Caco-2 (cell line): ENCODE results near the gene CRB1. TPM values are rescaled to one million over a fixed set of nuclear protein-coding genes. Genes with fewer than 3 reads are reported as not detected.

Source experiments
- BruUV-seq: library from RNA; stranded (reverse); fragments of 400-500 nt; replicated peaks from 2 replicates; lab custom pipeline; 2021; lab: Mats Ljungman, UMichigan
- CTCF ChIA-PET: fragments of 300-600 bp; sonication (Branson Sonifier 250); formaldehyde crosslinking; loops from one replicate; lab custom pipeline; 2022; ENCODE audit warnings: antibody characterized with exemption; lab: Charles Lee
- POLR2A ChIA-PET: fragments of 300-600 bp; sonication (Branson Sonifier 250); formaldehyde crosslinking; loops from one replicate; lab custom pipeline; 2022; ENCODE audit warnings: antibody characterized with exemption; lab: Charles Lee
- DNase-seq, 2 experiments: peaks; one replicate each; pipeline versions ENCODE4 v3.0.0 to v3.0.0-alpha.2; 2020 to 2022
- H3K27me3 ChIP-seq: replicated peaks from 2 replicates; pipeline ENCODE4 v1.6.0; 2011; ENCODE audit warnings: low read length; ENCODE audit not compliant: control insufficient read depth, insufficient read depth
- H3K36me3 ChIP-seq: 2 replicates; pipeline ENCODE4 v1.5.1; 2011; ENCODE audit warnings: low read length; ENCODE audit not compliant: control insufficient read depth, insufficient read depth
- H3K4me1 ChIP-seq: fragments of 250-450 bp; sonication (Bioruptor Pico); 2 replicates; pipeline ENCODE4 v1.5.1; 2020; ENCODE audit warnings: mild to moderate bottlenecking
- H3K4me3 ChIP-seq: 2 replicates; pipeline ENCODE4 v1.5.1; 2011; ENCODE audit warnings: low read depth, mild to moderate bottlenecking, control low read depth, low read length
- H3K9me3 ChIP-seq: fragments of 250-450 bp; sonication (Bioruptor Pico); 2 replicates; pipeline ENCODE4 v1.5.1; 2020; ENCODE audit warnings: mild to moderate bottlenecking, moderate library complexity
- H3K27ac Mint-ChIP-seq: one replicate; pipeline ENCODE4 v1.8.0; 2022; ENCODE audit warnings: mixed read lengths; ENCODE audit not compliant: unreplicated experiment
- H3K27me3 Mint-ChIP-seq: one replicate; pipeline ENCODE4 v1.8.0; 2022; ENCODE audit warnings: mixed read lengths; ENCODE audit not compliant: insufficient read depth, unreplicated experiment
- H3K36me3 Mint-ChIP-seq: one replicate; pipeline ENCODE4 v1.8.0; 2022; ENCODE audit warnings: mild to moderate bottlenecking, mixed read lengths; ENCODE audit not compliant: insufficient read depth, unreplicated experiment
- H3K4me1 Mint-ChIP-seq: one replicate; pipeline ENCODE4 v1.8.0; 2022; ENCODE audit warnings: low read depth, mixed read lengths; ENCODE audit not compliant: unreplicated experiment
- H3K4me3 Mint-ChIP-seq: one replicate; pipeline ENCODE4 v1.8.0; 2022; ENCODE audit warnings: mild to moderate bottlenecking, moderate library complexity, mixed read lengths; ENCODE audit not compliant: unreplicated experiment
- H3K9me3 Mint-ChIP-seq: one replicate; pipeline ENCODE4 v1.8.0; 2022; ENCODE audit warnings: mixed read lengths; ENCODE audit not compliant: unreplicated experiment
- CTCF ChIP-seq, 2 experiments: fragments of 200-600 bp in 1 of 2; IDR thresholded peaks; 1 replicate in 1 of 2; 2 replicates in 1 of 2; pipeline versions ENCODE4 v1.5.1 to v1.8.0; 2011 to 2022; ENCODE audit warnings: antibody characterized with exemption in 1 of 2, control low read depth in 1 of 2, inconsistent platforms in 1 of 2, low read depth in 1 of 2, low read length in 1 of 2, mild to moderate bottlenecking in 1 of 2, moderate library complexity in 1 of 2; ENCODE audit not compliant: insufficient read depth in 1 of 2, severe bottlenecking in 1 of 2, unreplicated experiment in 1 of 2
- intact Hi-C: fragments of 100-400 bp; cut with micrococcal nuclease; formaldehyde crosslinking; loops from one replicate; pipeline ENCODE4 v1.10.0; 2022; ENCODE audit not compliant: unreplicated experiment
- total RNA-seq: library from RNA; stranded (reverse); gene quantifications from 2 replicates; pipeline ENCODE4 v1.2.3, GENCODE V29; 2022

CRB1 gene
- total RNA-seq, 1 experiment from 2014 or later: not detected

DNA sequence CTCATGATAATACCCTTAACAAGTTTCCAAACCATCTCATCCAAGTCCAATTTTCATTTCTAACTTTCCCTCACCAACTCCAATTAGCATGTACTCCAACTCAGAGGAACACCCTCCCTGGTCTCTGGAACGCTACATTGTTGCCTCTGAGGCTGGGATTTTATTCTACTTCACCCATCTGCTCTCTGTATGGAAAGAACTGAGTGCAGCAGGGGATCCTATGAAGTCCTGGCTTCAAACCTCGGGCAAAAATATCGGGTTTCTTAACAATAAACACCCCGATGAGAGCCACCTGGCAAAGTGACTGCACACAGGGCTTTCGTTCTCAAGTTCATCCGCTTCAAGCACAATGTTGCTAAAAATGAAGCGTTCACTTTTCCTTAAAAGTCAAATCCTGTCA, 99.6 kb downstream of the CRB1 start:
- intact Hi-C loops: no loop called here
- Mint-ChIP-seq H3K27me3 (peaks cover 14% of the 10 kb centered on the region), H3K9me3 (no peaks in the 10 kb centered on the region), H3K36me3 (no peaks in the 10 kb centered on the region), H3K4me3 (no peak overlapping the region), H3K4me1 (no peaks in the 10 kb centered on the region), H3K27ac (no peak overlapping the region)
- H3K27me3 ChIP-seq: no peaks in the 10 kb centered on the region
- ChIA-PET CTCF (no interaction called here), POLR2A (no interaction called here)
- BruUV-seq: no TSS peak
- no peaks in the 10 kb centered on the region for H3K9me3 ChIP-seq
- no peak for TF ChIP-seq CTCF (IDR thresholded peaks at IDR 0.05; ENCODE audit: insufficient read depth in 1 of 2, low read depth in 1 of 2, low read length in 1 of 2, severe bottlenecking in 1 of 2, unreplicated experiment in 1 of 2)
- no peaks in the 10 kb centered on the region for H3K36me3 ChIP-seq
- DNase-seq: no peak
- no peak overlapping the region for H3K4me3 ChIP-seq
- no peaks in the 10 kb centered on the region for H3K4me1 ChIP-seq

GRCh38 chr1:197374428-197374827, 106.4 kb downstream of the CRB1 start:
- no peaks in the 10 kb centered on the region for H3K36me3 Mint-ChIP-seq

GRCh38 chr1:197384471-197384870, 116.4 kb downstream of the CRB1 start:
- ChIA-PET POLR2A (no interaction called here), CTCF (no interaction called here)

More at GRCh38 chr1:197374428-197374827, 106.4 kb downstream of the CRB1 start:
- Mint-ChIP-seq H3K4me3 (no peak overlapping the region), H3K27me3 (peaks cover 9% of the 10 kb centered on the region), H3K27ac (no peak overlapping the region), H3K9me3 (no peaks in the 10 kb centered on the region), H3K4me1 (no peaks in the 10 kb centered on the region)
- ChIA-PET CTCF (no interaction called here), POLR2A (no interaction called here)
- DNase-seq: no peak
- no TSS peak for BruUV-seq
- intact Hi-C loops: no loop called here
- no peak for TF ChIP-seq CTCF (IDR thresholded peaks at IDR 0.05; ENCODE audit: insufficient read depth in 1 of 2, low read depth in 1 of 2, low read length in 1 of 2, severe bottlenecking in 1 of 2, unreplicated experiment in 1 of 2)
- no peaks in the 10 kb centered on the region for H3K27me3 ChIP-seq
- no peaks in the 10 kb centered on the region for H3K9me3 ChIP-seq
- no peak overlapping the region for H3K4me3 ChIP-seq
- H3K4me1 ChIP-seq: no peaks in the 10 kb centered on the region
- no peaks in the 10 kb centered on the region for H3K36me3 ChIP-seq

More at GRCh38 chr1:197384471-197384870, 116.4 kb downstream of the CRB1 start:
- no peaks in the 10 kb centered on the region for H3K27me3 Mint-ChIP-seq
- H3K27ac Mint-ChIP-seq: no peak overlapping the region
- H3K9me3 Mint-ChIP-seq: no peaks in the 10 kb centered on the region
- H3K27me3 ChIP-seq: no peaks in the 10 kb centered on the region
- no peaks in the 10 kb centered on the region for H3K4me1 Mint-ChIP-seq
- H3K36me3 ChIP-seq: no peaks in the 10 kb centered on the region
- no peaks in the 10 kb centered on the region for H3K4me1 ChIP-seq
- no TSS peak for BruUV-seq
- no peak overlapping the region for H3K4me3 ChIP-seq
- H3K9me3 ChIP-seq: no peaks in the 10 kb centered on the region
- intact Hi-C loops: no loop called here
- H3K4me3 Mint-ChIP-seq: no peak overlapping the region
- no peaks in the 10 kb centered on the region for H3K36me3 Mint-ChIP-seq
- no peak for TF ChIP-seq CTCF (IDR thresholded peaks at IDR 0.05; ENCODE audit: insufficient read depth in 1 of 2, low read depth in 1 of 2, low read length in 1 of 2, severe bottlenecking in 1 of 2, unreplicated experiment in 1 of 2)
- DNase-seq: no peak
